HepG2 (cell line): ENCODE data around the gene ALPL.

Experiments
- ERF ChIP-seq: IDR thresholded peaks from 2 replicates; pipeline ENCODE4 v1.6.1; 2018; ENCODE audit warnings: missing biosample characterization, missing genetic modification reagents
- GMEB1 ChIP-seq: sonication (generic); formaldehyde crosslinking; IDR thresholded peaks from 2 replicates; pipeline ENCODE4 v1.5.1; 2020; ENCODE audit warnings: missing genetic modification reagents, mild to moderate bottlenecking, borderline replicate concordance
- NR2F2 ChIP-seq: IDR thresholded peaks from 2 replicates; pipeline ENCODE4 v1.6.1; 2012; ENCODE audit warnings: low read depth, inconsistent platforms, borderline replicate concordance
- POLR2AphosphoS5 ChIP-seq: IDR thresholded peaks from 2 replicates; pipeline ENCODE4 v1.6.1; 2012; ENCODE audit warnings: low read depth, low read length
- SP2 ChIP-seq: sonication (generic); formaldehyde crosslinking; IDR thresholded peaks from 2 replicates; pipeline ENCODE4 v1.5.1; 2020; ENCODE audit warnings: mild to moderate bottlenecking, missing genetic modification reagents
- ZNF740 ChIP-seq: sonication (generic); formaldehyde crosslinking; IDR thresholded peaks from 2 replicates; pipeline ENCODE4 v1.4.0; 2020; ENCODE audit warnings: missing genetic modification reagents
- ZSCAN12 ChIP-seq: sonication (generic); formaldehyde crosslinking; IDR thresholded peaks from 2 replicates; pipeline ENCODE4 v1.9.0; 2021; ENCODE audit warnings: mild to moderate bottlenecking, missing genetic modification reagents
- TF ChIP-seq, protein P1 (sequence below): sonication (generic); formaldehyde crosslinking; IDR thresholded peaks from 2 replicates; pipeline ENCODE4 v1.5.0; 2020; ENCODE audit warnings: mild to moderate bottlenecking, missing genetic modification reagents, moderate library complexity
- TF ChIP-seq, protein P2 (sequence below): sonication (generic); formaldehyde crosslinking; IDR thresholded peaks from 2 replicates; pipeline ENCODE4 v1.8.1; 2023; ENCODE audit warnings: mild to moderate bottlenecking, missing genetic modification reagents, borderline replicate concordance

DNA sequence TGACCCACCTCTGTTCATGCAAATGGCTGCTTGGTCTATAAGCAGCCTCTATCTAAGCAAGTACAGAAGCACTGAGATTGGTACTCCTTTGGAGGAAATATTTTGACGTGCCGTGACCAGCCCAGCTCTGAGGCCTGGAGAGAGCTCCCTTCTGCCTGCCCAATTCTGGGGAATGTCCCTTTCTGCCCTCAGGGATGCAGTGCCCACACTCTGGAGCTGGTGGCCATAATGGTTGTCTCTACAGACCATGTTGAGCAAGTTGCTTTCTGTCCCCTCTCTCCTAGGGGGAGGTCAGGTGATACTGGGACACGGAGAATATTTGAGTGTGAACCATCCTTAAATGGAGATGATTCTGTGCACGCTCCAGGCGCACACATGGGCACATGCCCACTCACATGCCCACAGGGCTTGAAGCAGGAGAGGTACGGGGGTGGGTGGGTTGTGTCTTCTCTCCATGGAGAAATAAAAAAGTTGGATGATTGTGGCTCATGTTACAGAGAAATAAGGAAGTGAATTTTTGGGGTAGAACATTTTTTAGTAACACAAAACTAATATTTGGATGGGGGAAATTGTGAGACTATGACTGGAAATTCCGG lies 13.9 kb upstream of the ALPL start:
- no peak for TF ChIP-seq NR2F2
- TF ChIP-seq POLR2AphosphoS5: no peak
- TF ChIP-seq ERF (CRISPR knock-in tag): no peak
- TF ChIP-seq, protein P1, sequence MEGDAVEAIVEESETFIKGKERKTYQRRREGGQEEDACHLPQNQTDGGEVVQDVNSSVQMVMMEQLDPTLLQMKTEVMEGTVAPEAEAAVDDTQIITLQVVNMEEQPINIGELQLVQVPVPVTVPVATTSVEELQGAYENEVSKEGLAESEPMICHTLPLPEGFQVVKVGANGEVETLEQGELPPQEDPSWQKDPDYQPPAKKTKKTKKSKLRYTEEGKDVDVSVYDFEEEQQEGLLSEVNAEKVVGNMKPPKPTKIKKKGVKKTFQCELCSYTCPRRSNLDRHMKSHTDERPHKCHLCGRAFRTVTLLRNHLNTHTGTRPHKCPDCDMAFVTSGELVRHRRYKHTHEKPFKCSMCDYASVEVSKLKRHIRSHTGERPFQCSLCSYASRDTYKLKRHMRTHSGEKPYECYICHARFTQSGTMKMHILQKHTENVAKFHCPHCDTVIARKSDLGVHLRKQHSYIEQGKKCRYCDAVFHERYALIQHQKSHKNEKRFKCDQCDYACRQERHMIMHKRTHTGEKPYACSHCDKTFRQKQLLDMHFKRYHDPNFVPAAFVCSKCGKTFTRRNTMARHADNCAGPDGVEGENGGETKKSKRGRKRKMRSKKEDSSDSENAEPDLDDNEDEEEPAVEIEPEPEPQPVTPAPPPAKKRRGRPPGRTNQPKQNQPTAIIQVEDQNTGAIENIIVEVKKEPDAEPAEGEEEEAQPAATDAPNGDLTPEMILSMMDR: no peak
- TF ChIP-seq GMEB1 (CRISPR knock-in tag): no peak
- no peak for TF ChIP-seq ZNF740 (CRISPR knock-in tag)
- no peak for TF ChIP-seq SP2 (CRISPR knock-in tag)
- TF ChIP-seq ZSCAN12 (CRISPR knock-in tag): no peak
- TF ChIP-seq, protein P2, sequence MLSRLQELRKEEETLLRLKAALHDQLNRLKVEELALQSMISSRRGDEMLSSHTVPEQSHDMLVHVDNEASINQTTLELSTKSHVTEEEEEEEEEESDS (CRISPR knock-in tag): no peak
